Mucosa of descending colon (tissue), 3 donors: ENCODE data around the gene ERBB2. TPM values are rescaled to one million over a fixed set of nuclear protein-coding genes. Genes with fewer than 3 reads are reported as not detected.

Experiments used
- ATAC-seq: fragments of 200-7000 bp; cut with Tn5 transposase; one replicate; pipeline ENCODE4 v1.9.1; 2020; ENCODE audit warnings: mild to moderate bottlenecking, moderate library complexity
- DNase-seq, 3 donors: peaks; one replicate each; pipeline ENCODE4 v3.0.0-alpha.2; 2020
- H3K36me3 ChIP-seq: fragments of 200-600 bp; one replicate; pipeline ENCODE4 v1.8.0; 2021; ENCODE audit warnings: low read depth, mild to moderate bottlenecking
- H3K4me1 ChIP-seq: fragments of 200-600 bp; one replicate; pipeline ENCODE4 v1.8.0; 2021; ENCODE audit warnings: low read depth, mild to moderate bottlenecking
- H3K4me3 ChIP-seq: fragments of 200-600 bp; one replicate; pipeline ENCODE4 v1.8.0; 2021; ENCODE audit warnings: mild to moderate bottlenecking
- H3K9me3 ChIP-seq: fragments of 200-600 bp; one replicate; pipeline ENCODE4 v1.8.0; 2021; ENCODE audit warnings: mild to moderate bottlenecking
- CTCF ChIP-seq: fragments of 200-600 bp; IDR thresholded peaks from one replicate; pipeline ENCODE4 v1.8.0; 2022; ENCODE audit warnings: antibody characterized with exemption, mild to moderate bottlenecking
- intact Hi-C, 2 donors: fragments of 100-400 bp; cut with DNase I in 1 of 2; cut with micrococcal nuclease in 1 of 2; formaldehyde crosslinking; loops; one replicate each; pipeline versions ENCODE4 v1.11.0 to v1.11.1; 2022; cut with DNase I, micrococcal nuclease
- total RNA-seq, 3 donors: library from RNA; stranded (reverse); fragmentation: NEBNext Ultra II Directional in 2 of 3; extraction: Animal tissue kit (Norgen Biotek cat#: 25700) in 2 of 3; gene quantifications; one replicate each; pipeline versions ENCODE4 v1.2.1 to v1.2.4, GENCODE V29; 2021 to 2023
- donor health status: DM: no; HTN: no; CAD: no; lungs with moderate emphysema.
- donor health status: DM: no; HTN: no; CAD: no.
- donor health status: DM: no; HTN: yes; CAD: no.

The ERBB2 gene
- total RNA-seq, 3 donors from 2014 or later, result 104 to 284 (median 161) TPM

- no peaks in the 10 kb centered on the region for H3K9me3 ChIP-seq
- ATAC-seq (peak; percentile 62), DNase-seq (peak; percentile 62 to 79 (median 77))
- intact Hi-C loops, result no loop called here
- no peak overlapping the region for H3K4me3 ChIP-seq
- TF ChIP-seq CTCF, result no peak
- no peaks in the 10 kb centered on the region for H3K36me3 ChIP-seq
- peaks cover 37% of the 10 kb centered on the region for H3K4me1 ChIP-seq
These were observed 35.9 kb upstream of the ERBB2 start for GRCh38 chr17:39663688-39664580.

GRCh38 chr17:39664581-39665561 is 35.0 kb upstream of the ERBB2 start, which contains the start of gene TCAP:
Gene TCAP (plus strand): TSS chr17:39665349. CDS start chr17:39665360, 11 bp downstream.
- TF ChIP-seq CTCF, result no peak
- ATAC-seq (no peak), DNase-seq (peak in 1 of 3 donors; percentile 17)
- Histone ChIP-seq H3K36me3 (no peaks in the 10 kb centered on the region), H3K9me3 (no peaks in the 10 kb centered on the region), H3K4me3 (no peak within 1 kb of the TSS), H3K4me1 (peaks cover 37% of the 10 kb centered on the region)
- intact Hi-C loops, result no loop called here

- no peak for TF ChIP-seq CTCF
- no peaks in the 10 kb centered on the region for H3K36me3 ChIP-seq
- peaks cover 37% of the 10 kb centered on the region for H3K4me1 ChIP-seq
- ATAC-seq, result no peak
- intact Hi-C loops, result no loop called here
- no peak overlapping the region for H3K4me3 ChIP-seq
- H3K9me3 ChIP-seq, result no peaks in the 10 kb centered on the region
- peak in 2 of 3 donors; percentile 23 to 61 for DNase-seq
These were observed 34.1 kb upstream of the ERBB2 start for GRCh38 chr17:39665642-39666224.

- no peaks in the 10 kb centered on the region for H3K9me3 ChIP-seq
- intact Hi-C loops, result no loop called here
These were observed 33.6 kb upstream of the ERBB2 start for GRCh38 chr17:39666231-39666600.

More at GRCh38 chr17:39666231-39666600, 33.6 kb upstream of the ERBB2 start:
- TF ChIP-seq CTCF, result no peak
- no peak for DNase-seq
- H3K36me3 ChIP-seq, result no peaks in the 10 kb centered on the region
- H3K4me3 ChIP-seq, result no peak overlapping the region
- ATAC-seq, result no peak
- peaks cover 37% of the 10 kb centered on the region for H3K4me1 ChIP-seq
